Adrenal gland (tissue), 5 donors: ENCODE results near the gene SIX5.

ENCODE experiments used
- CTCF ChIP-seq, 6 experiments: fragments of 450-650 bp in 4 of 6; fragments of 200-600 bp in 2 of 6; sonication (generic) in 1 of 6; IDR thresholded peaks; 1 replicate in 5 of 6; 2 replicates in 1 of 6; pipeline versions ENCODE4 v1.5.1 to v1.8.0; 2016 to 2021; ENCODE audit warnings: antibody characterized with exemption in 6 of 6, mild to moderate bottlenecking in 2 of 6, moderate library complexity in 1 of 6
- POLR2A ChIP-seq, 2 donors: fragments of 450-650 bp; IDR thresholded peaks; one replicate each; pipeline ENCODE4 v1.6.1; 2017; ENCODE audit warnings: antibody characterized with exemption in 2 of 2, mild to moderate bottlenecking in 2 of 2, moderate library complexity in 1 of 2
- donor health status: DM: no; HTN: no; CAD: no.

DNA sequence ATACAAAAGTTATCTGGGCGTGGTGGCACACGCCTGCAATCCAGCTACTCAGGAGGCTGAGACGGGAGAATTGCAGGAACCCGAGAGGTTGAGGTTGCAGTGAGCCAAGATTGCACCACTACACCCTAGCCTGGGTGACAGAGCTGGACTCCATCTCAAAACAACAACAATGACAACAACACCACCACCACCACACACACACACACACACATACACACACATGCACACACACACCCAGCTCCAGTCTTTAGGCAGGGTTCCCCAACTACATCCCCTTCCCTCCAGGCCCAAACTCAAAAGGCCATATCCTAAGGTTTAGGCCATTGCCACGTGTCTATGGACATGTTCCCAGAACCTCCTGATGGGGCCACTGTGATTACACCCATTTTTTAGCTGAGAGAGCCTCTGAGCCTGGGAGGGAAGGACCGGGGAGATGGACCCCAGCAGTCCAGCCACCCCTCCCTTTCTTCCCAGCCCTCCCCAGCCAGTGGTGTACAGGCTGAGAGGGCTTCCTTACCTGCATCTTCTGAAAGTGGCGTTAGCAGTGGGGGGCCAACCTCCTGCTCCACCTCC is 32.6 kb upstream of the SIX5 start:
- TF ChIP-seq CTCF (IDR thresholded peaks at IDR 0.05), result no peak
- TF ChIP-seq POLR2A (IDR thresholded peaks at IDR 0.05), result no peak
